Panc1 (cell line): ENCODE results near the gene BASP1.

ENCODE experiments used
- POLR2AphosphoS5 ChIP-seq: IDR thresholded peaks from 2 replicates; pipeline ENCODE4 v1.6.1; 2012; ENCODE audit warnings: mild to moderate bottlenecking, low read depth, low read length, moderate library complexity
- SIN3A ChIP-seq: IDR thresholded peaks from 2 replicates; pipeline ENCODE4 v1.6.1; 2012; ENCODE audit warnings: low read depth, mild to moderate bottlenecking, low read length, moderate library complexity, borderline replicate concordance; ENCODE audit not compliant: insufficient read depth
- TF ChIP-seq, protein P1 (sequence below): fragments of 450-650 bp; IDR thresholded peaks from 2 replicates; pipeline ENCODE4 v1.5.1; 2017; ENCODE audit warnings: mild to moderate bottlenecking

DNA sequence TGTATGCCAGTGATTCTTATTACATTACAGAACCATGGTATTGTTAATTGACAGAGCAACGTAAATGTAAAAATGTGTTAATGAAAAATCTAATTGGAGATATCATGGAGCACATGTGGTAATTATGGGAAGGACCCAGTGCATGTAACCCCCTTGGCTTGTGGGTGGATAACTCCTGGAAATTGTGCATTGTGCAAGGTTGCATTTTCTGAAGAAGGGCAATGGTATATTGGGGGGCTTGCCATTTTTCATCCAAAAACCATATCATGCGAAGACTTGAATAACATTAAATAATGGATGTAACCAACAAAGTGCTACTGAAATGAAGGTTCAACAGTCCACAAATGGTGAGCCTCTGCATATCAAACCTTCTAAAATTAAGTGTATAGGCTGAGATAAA is 47.6 kb downstream of the BASP1 start:
- no peak for TF ChIP-seq SIN3A
- TF ChIP-seq, protein P1, sequence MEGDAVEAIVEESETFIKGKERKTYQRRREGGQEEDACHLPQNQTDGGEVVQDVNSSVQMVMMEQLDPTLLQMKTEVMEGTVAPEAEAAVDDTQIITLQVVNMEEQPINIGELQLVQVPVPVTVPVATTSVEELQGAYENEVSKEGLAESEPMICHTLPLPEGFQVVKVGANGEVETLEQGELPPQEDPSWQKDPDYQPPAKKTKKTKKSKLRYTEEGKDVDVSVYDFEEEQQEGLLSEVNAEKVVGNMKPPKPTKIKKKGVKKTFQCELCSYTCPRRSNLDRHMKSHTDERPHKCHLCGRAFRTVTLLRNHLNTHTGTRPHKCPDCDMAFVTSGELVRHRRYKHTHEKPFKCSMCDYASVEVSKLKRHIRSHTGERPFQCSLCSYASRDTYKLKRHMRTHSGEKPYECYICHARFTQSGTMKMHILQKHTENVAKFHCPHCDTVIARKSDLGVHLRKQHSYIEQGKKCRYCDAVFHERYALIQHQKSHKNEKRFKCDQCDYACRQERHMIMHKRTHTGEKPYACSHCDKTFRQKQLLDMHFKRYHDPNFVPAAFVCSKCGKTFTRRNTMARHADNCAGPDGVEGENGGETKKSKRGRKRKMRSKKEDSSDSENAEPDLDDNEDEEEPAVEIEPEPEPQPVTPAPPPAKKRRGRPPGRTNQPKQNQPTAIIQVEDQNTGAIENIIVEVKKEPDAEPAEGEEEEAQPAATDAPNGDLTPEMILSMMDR, result no peak
- no peak for TF ChIP-seq POLR2AphosphoS5
